ENCODE results near the gene POU2F2. TPM values are rescaled to one million over a fixed set of nuclear protein-coding genes. Genes with fewer than 3 reads are reported as not detected.
A peak's percentile ranks its signal among the peaks of the same experiment; 100 is the strongest.
"Not testable (repeated sequence)": the region's sequence is repeated elsewhere in the genome, so short reads cannot be mapped to it uniquely, and the experiment has no call there.

POU2F2 gene
- total RNA-seq, 1 experiment from 2014 or later = 2.9 TPM

GRCh38 chr19:42102877-42103276 is 29.4 kb downstream of the POU2F2 start:
- BruUV-seq (replicated peaks) = no TSS peak
- Histone ChIP-seq H3K36me3 (ENCODE audit: low read depth) (no peaks in the 10 kb centered on the region), H3K4me3 (no peak overlapping the region), H3K79me2 (ENCODE audit: low read depth) (no peaks in the 10 kb centered on the region), H3K4me2 (no peak overlapping the region), H2AFZ (no peak overlapping the region), H3K4me1 (replicated peaks; ENCODE audit: insufficient read depth) (peaks cover 4% of the 10 kb centered on the region; the same call in 1 of the 2 replicates), H3K9me3 (ENCODE audit: insufficient read depth, low read depth) (no peaks in the 10 kb centered on the region), H3K9me2 (ENCODE audit: insufficient read depth) (no peaks in the 10 kb centered on the region), H3K27me3 (ENCODE audit: insufficient read depth, low read depth) (no peaks in the 10 kb centered on the region), H3K27ac (no peak overlapping the region), H3F3A (ENCODE audit: insufficient read depth, low read depth) (peaks cover 14% of the 10 kb centered on the region), H4K20me1 (ENCODE audit: insufficient read depth) (no peaks in the 10 kb centered on the region)
- no peak for DNase-seq
- intact Hi-C loops (cut with micrococcal nuclease; ENCODE audit: unreplicated experiment) = loop anchor here (10.0 kb wide), 1 partner anchor 432 kb away; no protein-coding TSS in a partner anchor
- CTCF ChIA-PET = no interaction called here
- POLR2A ChIA-PET (ENCODE audit: unreplicated experiment) = no interaction called here
- no peak for TF ChIP-seq EZH2 (IDR thresholded peaks at IDR 0.05; ENCODE audit: low read depth)

GRCh38 chr19:42100241-42100640 is 32.0 kb downstream of the POU2F2 start:
- BruUV-seq (replicated peaks); DNase-seq; POLR2A ChIA-PET (ENCODE audit: unreplicated experiment): not testable (repeated sequence)

DNA sequence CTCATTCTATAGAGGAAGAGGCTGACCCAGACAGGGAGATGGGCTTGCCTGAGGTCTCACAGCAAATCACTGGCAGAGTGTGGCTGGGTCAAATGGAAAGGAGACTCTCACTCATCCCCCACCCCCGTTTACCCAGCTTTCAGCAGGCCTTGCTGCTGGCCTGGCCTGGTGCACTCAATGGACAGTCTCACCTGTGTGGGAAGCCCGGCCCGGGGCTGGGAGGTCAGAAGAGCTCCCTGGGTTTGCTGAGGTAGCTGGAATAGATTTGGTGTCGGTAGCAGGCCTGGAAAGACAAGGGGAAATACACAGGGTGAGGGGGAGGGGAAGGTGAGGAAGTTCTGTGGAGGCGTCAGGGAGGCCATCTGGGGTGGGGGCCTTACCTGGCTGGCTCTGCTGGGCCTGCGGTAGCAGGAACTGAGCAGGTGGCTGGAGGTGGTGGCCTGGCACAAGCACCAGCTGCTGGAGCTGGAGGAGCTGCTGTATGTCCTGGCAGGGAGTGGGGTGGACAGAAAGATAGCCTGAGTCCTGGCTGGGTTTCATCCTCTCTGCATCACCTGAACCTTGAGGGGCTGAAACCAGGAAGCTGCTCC is 32.8 kb downstream of the POU2F2 start:
- TF ChIP-seq CTCF (conservative IDR thresholded peaks at IDR 0.05) (no peak), EZH2 (IDR thresholded peaks at IDR 0.05; ENCODE audit: low read depth) (no peak)
- H3K27ac ChIP-seq = no peak overlapping the region
- BruUV-seq (replicated peaks) = no TSS peak

More at GRCh38 chr19:42100241-42100640, 32.0 kb downstream of the POU2F2 start:
- peaks cover 14% of the 10 kb centered on the region for H3F3A ChIP-seq (ENCODE audit: insufficient read depth, low read depth)
- H3K4me2 ChIP-seq; H3K4me3 ChIP-seq; H3K36me3 ChIP-seq (ENCODE audit: low read depth); H3K27me3 ChIP-seq (ENCODE audit: insufficient read depth, low read depth); H4K20me1 ChIP-seq (ENCODE audit: insufficient read depth); H3K79me2 ChIP-seq (ENCODE audit: low read depth); H3K4me1 ChIP-seq (replicated peaks; ENCODE audit: insufficient read depth); H3K9me3 ChIP-seq (ENCODE audit: insufficient read depth, low read depth); H3K9me2 ChIP-seq (ENCODE audit: insufficient read depth); H3K27ac ChIP-seq; H2AFZ ChIP-seq: not testable (repeated sequence)
- CTCF ChIA-PET = interaction anchor here (0.5 kb wide), 1 partner anchor 8 kb away, joined by 4 read pairs; no protein-coding TSS in a partner anchor
- intact Hi-C loops (cut with micrococcal nuclease; ENCODE audit: unreplicated experiment) = loop anchor here (10.0 kb wide), 1 partner anchor 435 kb away; no protein-coding TSS in a partner anchor

DNA sequence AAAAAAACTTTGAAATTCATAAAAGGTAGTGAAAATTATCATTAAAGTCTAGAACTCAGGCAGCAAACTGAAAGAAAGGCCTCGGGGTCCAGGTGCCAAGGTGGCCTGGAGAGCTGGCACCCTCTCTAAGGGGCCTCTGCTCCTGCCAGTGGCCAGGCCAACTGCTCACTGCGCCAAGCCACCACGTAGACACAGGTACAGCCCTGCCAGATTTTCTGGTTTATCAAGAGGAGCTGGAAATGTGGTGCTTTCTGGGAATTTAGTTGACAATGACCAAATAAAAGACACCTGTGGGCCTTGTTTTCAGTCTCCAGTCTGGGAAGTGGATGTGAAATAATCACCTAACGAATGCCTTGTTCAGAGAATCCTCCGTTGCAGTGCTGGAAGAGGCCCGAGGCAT is 33.5 kb downstream of the POU2F2 start:
- no peaks in the 10 kb centered on the region for H3K79me2 ChIP-seq (ENCODE audit: low read depth)
- H3K4me2 ChIP-seq = no peak overlapping the region
- no peaks in the 10 kb centered on the region for H3K9me2 ChIP-seq (ENCODE audit: insufficient read depth)
- H4K20me1 ChIP-seq (ENCODE audit: insufficient read depth) = no peaks in the 10 kb centered on the region
- H3F3A ChIP-seq (ENCODE audit: insufficient read depth, low read depth) = peaks cover 14% of the 10 kb centered on the region
- H3K27me3 ChIP-seq (ENCODE audit: insufficient read depth, low read depth) = no peaks in the 10 kb centered on the region
- intact Hi-C loops (cut with micrococcal nuclease; ENCODE audit: unreplicated experiment) = loop anchor here (10.0 kb wide), 1 partner anchor 104 kb away; the partner anchor contains the start of gene ATP1A3
- no peak overlapping the region for H3K4me3 ChIP-seq
- H3K36me3 ChIP-seq (ENCODE audit: low read depth) = no peaks in the 10 kb centered on the region
- CTCF ChIA-PET = no interaction called here
- no peaks in the 10 kb centered on the region for H3K9me3 ChIP-seq (ENCODE audit: insufficient read depth, low read depth)
- H3K27ac ChIP-seq = no peak overlapping the region
- peak in 1 of 2 experiments; percentile 46 for DNase-seq
- POLR2A ChIA-PET (ENCODE audit: unreplicated experiment) = no interaction called here
- H3K4me1 ChIP-seq (replicated peaks; ENCODE audit: insufficient read depth) = peaks cover 4% of the 10 kb centered on the region; the same call in 1 of the 2 replicates
- BruUV-seq (replicated peaks) = no TSS peak
- no peak for TF ChIP-seq CTCF (conservative IDR thresholded peaks at IDR 0.05)
- TF ChIP-seq EZH2 (IDR thresholded peaks at IDR 0.05; ENCODE audit: low read depth) = no peak
- no peak overlapping the region for H2AFZ ChIP-seq

More for the DNA sequence above, 32.8 kb downstream of the POU2F2 start:
- Histone ChIP-seq H3K4me2 (no peak overlapping the region), H3K36me3 (ENCODE audit: low read depth) (no peaks in the 10 kb centered on the region), H3K27me3 (ENCODE audit: insufficient read depth, low read depth) (no peaks in the 10 kb centered on the region), H2AFZ (no peak overlapping the region), H3K9me2 (ENCODE audit: insufficient read depth) (no peaks in the 10 kb centered on the region), H3K4me1 (replicated peaks; ENCODE audit: insufficient read depth) (peaks cover 4% of the 10 kb centered on the region; the same call in 1 of the 2 replicates), H3K4me3 (no peak overlapping the region), H3K9me3 (ENCODE audit: insufficient read depth, low read depth) (no peaks in the 10 kb centered on the region), H3F3A (ENCODE audit: insufficient read depth, low read depth) (peaks cover 14% of the 10 kb centered on the region), H4K20me1 (ENCODE audit: insufficient read depth) (no peaks in the 10 kb centered on the region), H3K79me2 (ENCODE audit: low read depth) (no peaks in the 10 kb centered on the region)
- ChIA-PET CTCF (no interaction called here), POLR2A (ENCODE audit: unreplicated experiment) (interaction anchor here (0.5 kb wide), 1 partner anchor 143 kb away, joined by 3 read pairs; the partner anchor contains the start of gene GSK3A)
- DNase-seq = no peak
- intact Hi-C loops (cut with micrococcal nuclease; ENCODE audit: unreplicated experiment) = loop anchor here (10.0 kb wide), 1 partner anchor 105 kb away; the partner anchor contains the start of gene ATP1A3
